H1 (cell line): ENCODE results near the gene CRABP1. TPM values are rescaled to one million over a fixed set of nuclear protein-coding genes. Genes with fewer than 3 reads are reported as not detected.

Experiments used
- CTCF ChIA-PET: fragments of 300-600 bp; sonication (Branson Sonifier 250); formaldehyde crosslinking; loops from one replicate; lab custom pipeline; 2021; ENCODE audit not compliant: partially characterized antibody; lab: Charles Lee
- POLR2A ChIA-PET: fragments of 300-600 bp; sonication (Branson Sonifier 250); formaldehyde crosslinking; loops from one replicate; lab custom pipeline; 2021; ENCODE audit warnings: inconsistent platforms; ENCODE audit not compliant: partially characterized antibody; lab: Charles Lee
- DNase-seq, 2 experiments: peaks; one replicate each; pipeline versions ENCODE4 v3.0.0 to v3.0.0-alpha.2; 2010 to 2022; ENCODE audit warnings: low spot score in 2 of 2, low read depth in 1 of 2, mixed read lengths in 1 of 2
- FAIRE-seq: peaks from 2 replicates; lab custom pipeline; 2011; peaks lifted over from hg19 to GRCh38; lab: Jason Lieb, UNC
- H2AFZ ChIP-seq: 2 replicates; pipeline ENCODE4 v1.8.1; 2012; ENCODE audit warnings: low read length, inconsistent platforms
- H2AK5ac ChIP-seq: 2 replicates; pipeline ENCODE4 v1.6.1; 2013; ENCODE audit warnings: low read depth, low read length
- H2BK120ac ChIP-seq: replicated peaks from 2 replicates; pipeline ENCODE3; 2013; ENCODE audit warnings: low read depth, low read length, inconsistent platforms
- H2BK12ac ChIP-seq: 2 replicates; pipeline ENCODE4 v1.6.1; 2013; ENCODE audit warnings: low read depth, low read length
- H2BK15ac ChIP-seq: 2 replicates; pipeline ENCODE4 v1.6.1; 2013; ENCODE audit warnings: low read length
- H2BK20ac ChIP-seq: 2 replicates; pipeline ENCODE4 v1.6.1; 2013; ENCODE audit warnings: low read length
- H2BK5ac ChIP-seq: 2 replicates; pipeline ENCODE4 v1.6.1; 2013; ENCODE audit warnings: low read depth, low read length
- H3K14ac ChIP-seq: 2 replicates; pipeline ENCODE4 v1.6.1; 2013; ENCODE audit warnings: inconsistent platforms; ENCODE audit not compliant: insufficient read length
- H3K18ac ChIP-seq: 2 replicates; pipeline ENCODE4 v1.6.1; 2013; ENCODE audit warnings: low read length; ENCODE audit errors: extremely low read depth
- H3K23ac ChIP-seq: 2 replicates; pipeline ENCODE4 v1.6.1; 2013; ENCODE audit warnings: inconsistent platforms; ENCODE audit not compliant: insufficient read length
- H3K23me2 ChIP-seq: 2 replicates; pipeline ENCODE4 v1.6.1; 2013; ENCODE audit warnings: low read depth, low read length
- H3K27ac ChIP-seq: 2 replicates; pipeline ENCODE4 v1.6.1; 2011; ENCODE audit warnings: low read depth, low read length, inconsistent platforms
- H3K27me3 ChIP-seq, 4 experiments: replicated peaks in 1 of 4; 1 replicate in 1 of 4; 2 replicates in 3 of 4; pipeline versions ENCODE4 v1.6.1 to v1.8.1; 2011 to 2013; ENCODE audit warnings: low read length in 3 of 4, mild to moderate bottlenecking in 3 of 4, inconsistent platforms in 2 of 4, mixed read lengths in 2 of 4, moderate library complexity in 1 of 4; ENCODE audit not compliant: control insufficient read depth in 3 of 4, insufficient read depth in 3 of 4; ENCODE audit errors: extremely low read depth in 1 of 4
- H3K36me3 ChIP-seq, 4 experiments: 2 replicates each; pipeline versions ENCODE4 v1.6.1 to v1.8.1; 2011 to 2013; ENCODE audit warnings: mild to moderate bottlenecking in 4 of 4, low read length in 3 of 4, moderate library complexity in 2 of 4, control low read depth in 1 of 4, inconsistent platforms in 1 of 4; ENCODE audit not compliant: insufficient read depth in 4 of 4, control insufficient read depth in 2 of 4
- H3K4ac ChIP-seq: replicated peaks from 2 replicates; pipeline ENCODE3; 2013; ENCODE audit warnings: low read length, low read depth, mixed read lengths, inconsistent platforms; ENCODE audit not compliant: insufficient read length
- H3K4me1 ChIP-seq, 4 experiments: replicated peaks in 1 of 4; 1 replicate in 1 of 4; 2 replicates in 3 of 4; pipeline versions ENCODE4 v1.6.1 to v1.8.1; 2011 to 2013; ENCODE audit warnings: low read length in 3 of 4, inconsistent platforms in 2 of 4, mixed read lengths in 1 of 4; ENCODE audit not compliant: insufficient read depth in 4 of 4, control insufficient read depth in 3 of 4
- H3K4me2 ChIP-seq, 2 experiments: 2 replicates each; pipeline versions ENCODE4 v1.6.1 to v1.8.1; 2011 to 2013; ENCODE audit warnings: low read depth in 2 of 2, low read length in 2 of 2, control low read depth in 1 of 2, inconsistent platforms in 1 of 2, mild to moderate bottlenecking in 1 of 2; ENCODE audit not compliant: insufficient read depth in 1 of 2
- H3K4me3 ChIP-seq, 4 experiments: fragments of 200-600, 300-600 bp in 1 of 4; sonication (generic), shearing (Covaris generic), sonication (Bioruptor Twin) in 1 of 4; 2 replicates each; pipeline versions ENCODE4 v1.5.1 to v1.8.1; 2011 to 2016; ENCODE audit warnings: low read length in 4 of 4, low read depth in 3 of 4, control low read depth in 2 of 4, inconsistent platforms in 2 of 4, mild to moderate bottlenecking in 2 of 4, mixed read lengths in 1 of 4, moderate library complexity in 1 of 4; ENCODE audit not compliant: insufficient read depth in 2 of 4; ENCODE audit errors: extremely low read depth in 1 of 4
- H3K56ac ChIP-seq: replicated peaks from 2 replicates; pipeline ENCODE3; 2013; ENCODE audit warnings: low read depth, mild to moderate bottlenecking, mixed read lengths, low read length, inconsistent platforms; ENCODE audit not compliant: insufficient read length
- H3K79me1 ChIP-seq: 2 replicates; pipeline ENCODE4 v1.6.1; 2013; ENCODE audit warnings: low read depth, low read length, control low read depth
- H3K79me2 ChIP-seq, 2 experiments: 2 replicates each; pipeline versions ENCODE4 v1.6.1 to v1.8.1; 2012 to 2013; ENCODE audit warnings: low read length in 2 of 2, mild to moderate bottlenecking in 2 of 2, inconsistent platforms in 1 of 2; ENCODE audit not compliant: insufficient read depth in 2 of 2, control insufficient read depth in 1 of 2
- H3K9ac ChIP-seq, 4 experiments: replicated peaks in 1 of 4; 1 replicate in 1 of 4; 2 replicates in 3 of 4; pipeline versions ENCODE4 v1.6.1 to v1.8.1; 2011 to 2013; ENCODE audit warnings: low read depth in 3 of 4, low read length in 3 of 4, control low read depth in 2 of 4, mild to moderate bottlenecking in 2 of 4, moderate library complexity in 2 of 4, inconsistent platforms in 1 of 4; ENCODE audit errors: extremely low read depth in 1 of 4
- H3K9me3 ChIP-seq, 2 experiments: 2 replicates each; pipeline versions ENCODE4 v1.6.1 to v1.8.1; 2012 to 2013; ENCODE audit warnings: mild to moderate bottlenecking in 2 of 2, moderate library complexity in 2 of 2, control low read depth in 1 of 2, inconsistent platforms in 1 of 2, low read depth in 1 of 2, low read length in 1 of 2, mixed read lengths in 1 of 2; ENCODE audit not compliant: insufficient read depth in 2 of 2
- H4K20me1 ChIP-seq, 2 experiments: replicated peaks in 1 of 2; 2 replicates each; pipeline versions ENCODE3 to v1.8.1; 2011 to 2013; ENCODE audit warnings: inconsistent platforms in 2 of 2, low read length in 2 of 2, mild to moderate bottlenecking in 1 of 2; ENCODE audit not compliant: insufficient read depth in 2 of 2, control insufficient read depth in 1 of 2
- H4K5ac ChIP-seq: 2 replicates; pipeline ENCODE4 v1.6.1; 2013; ENCODE audit warnings: low read length, low read depth, mixed read lengths, inconsistent platforms; ENCODE audit not compliant: insufficient read length
- H4K8ac ChIP-seq: 2 replicates; pipeline ENCODE4 v1.8.0; 2013; ENCODE audit warnings: mild to moderate bottlenecking, moderate library complexity, low read length, inconsistent platforms; ENCODE audit not compliant: insufficient read depth; ENCODE audit errors: extremely low read depth
- H4K91ac ChIP-seq: replicated peaks from 2 replicates; pipeline ENCODE3; 2013; ENCODE audit warnings: low read length, mixed read lengths, inconsistent platforms; ENCODE audit not compliant: insufficient read length
- CBX8 ChIP-seq: fragments of 300-800, 300-1000 bp; sonication (generic); IDR thresholded peaks from 2 replicates; pipeline ENCODE4 v1.7.1; 2016; ENCODE audit warnings: low read depth, low read length, borderline replicate concordance
- EZH2 ChIP-seq: fragments of 200-600 bp; sonication (generic); IDR thresholded peaks from 2 replicates; pipeline ENCODE4 v1.7.1; 2012; ENCODE audit warnings: low read depth, mild to moderate bottlenecking, moderate library complexity, low read length, inconsistent platforms; ENCODE audit not compliant: severe bottlenecking
- GTF2F1 ChIP-seq: IDR thresholded peaks from 2 replicates; pipeline ENCODE4 v1.6.1; 2012; ENCODE audit warnings: low read depth, low read length, improper control_type of control experiment, borderline replicate concordance
- HDAC2 ChIP-seq, 2 experiments: fragments of 300-600 bp in 1 of 2; sonication (generic) in 1 of 2; IDR thresholded peaks; 2 replicates each; pipeline ENCODE4 v1.6.1; 2011 to 2012; ENCODE audit warnings: low read depth in 2 of 2, low read length in 2 of 2, mild to moderate bottlenecking in 2 of 2, moderate library complexity in 2 of 2, borderline replicate concordance in 1 of 2, inconsistent platforms in 1 of 2
- HDAC6 ChIP-seq: IDR thresholded peaks from one replicate; pipeline ENCODE4 v1.7.1; 2012; ENCODE audit warnings: low read depth, mild to moderate bottlenecking, inconsistent platforms, low read length, moderate library complexity
- PHF8 ChIP-seq: fragments of 200-600 bp; sonication (generic); conservative IDR thresholded peaks from 2 replicates; pipeline ENCODE4 v1.7.1; 2012; ENCODE audit warnings: low read depth, mild to moderate bottlenecking, inconsistent platforms, low read length, moderate library complexity
- RBBP5 ChIP-seq: IDR thresholded peaks from 2 replicates; pipeline ENCODE4 v1.7.1; 2012; ENCODE audit warnings: low read depth, mild to moderate bottlenecking, inconsistent platforms, low read length, moderate library complexity, borderline replicate concordance
- SP2 ChIP-seq: IDR thresholded peaks from 2 replicates; pipeline ENCODE4 v1.6.1; 2012; ENCODE audit warnings: mild to moderate bottlenecking, low read length, inconsistent platforms
- SP4 ChIP-seq: IDR thresholded peaks from 2 replicates; pipeline ENCODE4 v1.6.1; 2012; ENCODE audit warnings: low read length, inconsistent platforms
- SUZ12 ChIP-seq: fragments of 200-600 bp; sonication (generic); IDR thresholded peaks from 2 replicates; pipeline ENCODE4 v1.6.1; 2012; ENCODE audit warnings: mild to moderate bottlenecking, inconsistent platforms, low read length, moderate library complexity, mixed read lengths
- WGBS, 2 experiments: shearing (Covaris generic) in 1 of 2; methylation state at CpG; one replicate each; pipeline versions ENCODE4 v1.1.6 to v1.1.7; 2013 to 2015; ENCODE audit warnings: low lambda C conversion rate in 2 of 2, mixed read lengths in 2 of 2, inconsistent platforms in 1 of 2, low coverage in 1 of 2, missing lambda C conversion rate in 1 of 2; ENCODE audit not compliant: insufficient replicate concordance in 2 of 2, insufficient coverage in 1 of 2, insufficient read length in 1 of 2; ENCODE audit errors: extremely low coverage in 1 of 2, missing lambda C conversion rate in 1 of 2; 5-methylcytosine and 5-hydroxymethylcytosine counted together
- polyA plus RNA-seq, 7 experiments: library from polyadenylated mRNA; depleted of rRNA in 3 of 7; stranded (reverse) in 5 of 7; unstranded in 2 of 7; fragments of >200 nt in 5 of 7; fragments of 200-250 nt in 2 of 7; gene quantifications; 1 replicate in 5 of 7; 2 replicates in 1 of 7; 4 replicates in 1 of 7; pipeline versions ENCODE4 v1.2.1 to v1.2.3, GENCODE V29; 2011 to 2013; ENCODE audit warnings: missing spikeins in 2 of 7, mixed read lengths in 2 of 7
- total RNA-seq: library from RNA; stranded (reverse); fragmentation: NEBNext Ultra II Directional; extraction: Animal tissue kit (Norgen Biotek cat#: 25700); gene quantifications from 2 replicates; pipeline ENCODE4 v1.2.1, GENCODE V29; 2021
- TF ChIP-seq, protein P1 (sequence below): IDR thresholded peaks from 2 replicates; pipeline ENCODE4 v1.6.1; 2012; ENCODE audit warnings: inconsistent platforms
- TF ChIP-seq, protein P2 (sequence below): IDR thresholded peaks from 2 replicates; pipeline ENCODE4 v1.6.1; 2011; ENCODE audit warnings: low read depth, mild to moderate bottlenecking, low read length; ENCODE audit not compliant: insufficient read depth

The CRABP1 gene
- total and polyA plus RNA-seq, 2 of the 8 experiments (the other 6 are each of a cell fraction or from before 2014, with no cell fraction given), result 385 to 655 TPM

GRCh38 chr15:78338781-78339180, 1.4 kb upstream of the CRABP1 start:
- no peak overlapping the region for H4K8ac ChIP-seq
- no peak overlapping the region for H2BK20ac ChIP-seq
- CTCF ChIA-PET, result interaction anchor here (0.6 to 5.4 kb wide), 10 partner anchors 9 to 280 kb away, joined by 3 to 30 read pairs (median 6); no protein-coding TSS in a partner anchor
- no peak overlapping the region for H3K23ac ChIP-seq
- H3K27me3 ChIP-seq, result peaks cover 0 to 24% (median 16%) of the 10 kb centered on the region in 4 experiments; a peak in 5 of 7 replicates
- no peaks in the 10 kb centered on the region for H4K20me1 ChIP-seq
- no peak overlapping the region for H4K91ac ChIP-seq
- H3K4ac ChIP-seq, result no peak overlapping the region
- no peak overlapping the region for H2BK5ac ChIP-seq
- no peak overlapping the region for H3K4me3 ChIP-seq
- WGBS, 2 experiments, result 78% methylated on average over 7 of the region's 7 CpGs; no CpG with 5 or more reads in 1 of the 2 experiments
- H4K5ac ChIP-seq, result no peak overlapping the region
- peaks cover 0 to 12% (median 4%) of the 10 kb centered on the region in 4 experiments; a peak in 5 of 8 replicates for H3K36me3 ChIP-seq
- peaks cover 13% of the 10 kb centered on the region for H3K23me2 ChIP-seq
- no peak overlapping the region; a peak in 1 of 4 replicates for H3K4me2 ChIP-seq
- FAIRE-seq (no peak), DNase-seq (no peak)
- no peak overlapping the region for H3K14ac ChIP-seq
- no peaks in the 10 kb centered on the region for H3K79me1 ChIP-seq
- no peak overlapping the region for H2AFZ ChIP-seq
- H3K4me1 ChIP-seq, result peaks cover 2 to 17% (median 8%) of the 10 kb centered on the region in 4 experiments; a peak in 5 of 7 replicates
- H3K9ac ChIP-seq, result no peak overlapping the region
- H3K18ac ChIP-seq, result no peak overlapping the region
- H3K56ac ChIP-seq, result no peak overlapping the region
- POLR2A ChIA-PET, result interaction anchor here (1.8 to 2.6 kb wide), 4 partner anchors 7 to 39 kb away, joined by 6 to 11 read pairs (median 8); partner anchors contain the start of gene SKIC8
- H2BK120ac ChIP-seq, result no peak overlapping the region
- H2BK12ac ChIP-seq, result no peak overlapping the region
- H2AK5ac ChIP-seq, result no peak overlapping the region
- peaks cover 0 to 9% of the 10 kb centered on the region in 2 experiments; a peak in 1 of 4 replicates for H3K79me2 ChIP-seq
- H3K9me3 ChIP-seq, result no peaks in the 10 kb centered on the region
- H3K27ac ChIP-seq, result no peak overlapping the region
- H2BK15ac ChIP-seq, result no peak overlapping the region
- TF ChIP-seq HDAC2 (IDR thresholded peaks at IDR 0.05; ENCODE audit: borderline replicate concordance in 1 of 2, low read depth in 2 of 2, low read length in 2 of 2), result no peak
- no peak for TF ChIP-seq GTF2F1
- TF ChIP-seq, protein P1, sequence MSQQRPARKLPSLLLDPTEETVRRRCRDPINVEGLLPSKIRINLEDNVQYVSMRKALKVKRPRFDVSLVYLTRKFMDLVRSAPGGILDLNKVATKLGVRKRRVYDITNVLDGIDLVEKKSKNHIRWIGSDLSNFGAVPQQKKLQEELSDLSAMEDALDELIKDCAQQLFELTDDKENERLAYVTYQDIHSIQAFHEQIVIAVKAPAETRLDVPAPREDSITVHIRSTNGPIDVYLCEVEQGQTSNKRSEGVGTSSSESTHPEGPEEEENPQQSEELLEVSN, result no peak
- TF ChIP-seq SP4, result no peak
- no peak for TF ChIP-seq SUZ12
- no peak for TF ChIP-seq SP2
- TF ChIP-seq, protein P2, sequence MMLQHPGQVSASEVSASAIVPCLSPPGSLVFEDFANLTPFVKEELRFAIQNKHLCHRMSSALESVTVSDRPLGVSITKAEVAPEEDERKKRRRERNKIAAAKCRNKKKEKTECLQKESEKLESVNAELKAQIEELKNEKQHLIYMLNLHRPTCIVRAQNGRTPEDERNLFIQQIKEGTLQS, result no peak
- no peak for TF ChIP-seq HDAC6
- TF ChIP-seq PHF8, result no peak
- TF ChIP-seq EZH2, result no peak
- no peak for TF ChIP-seq CBX8
- no peak for TF ChIP-seq RBBP5
